GM19468 (cell line): ENCODE results near the gene NPY2R.

Source experiments
- ATAC-seq: cut with Tn5 transposase; IDR thresholded peaks from one replicate; pipeline ENCODE4 v1.9.1; 2021; ENCODE audit warnings: mild to moderate bottlenecking, moderate library complexity, moderate number of reproducible peaks; ENCODE audit not compliant: unreplicated experiment; ENCODE audit errors: extremely low read depth

The NPY2R gene, protein sequence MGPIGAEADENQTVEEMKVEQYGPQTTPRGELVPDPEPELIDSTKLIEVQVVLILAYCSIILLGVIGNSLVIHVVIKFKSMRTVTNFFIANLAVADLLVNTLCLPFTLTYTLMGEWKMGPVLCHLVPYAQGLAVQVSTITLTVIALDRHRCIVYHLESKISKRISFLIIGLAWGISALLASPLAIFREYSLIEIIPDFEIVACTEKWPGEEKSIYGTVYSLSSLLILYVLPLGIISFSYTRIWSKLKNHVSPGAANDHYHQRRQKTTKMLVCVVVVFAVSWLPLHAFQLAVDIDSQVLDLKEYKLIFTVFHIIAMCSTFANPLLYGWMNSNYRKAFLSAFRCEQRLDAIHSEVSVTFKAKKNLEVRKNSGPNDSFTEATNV

DNA sequence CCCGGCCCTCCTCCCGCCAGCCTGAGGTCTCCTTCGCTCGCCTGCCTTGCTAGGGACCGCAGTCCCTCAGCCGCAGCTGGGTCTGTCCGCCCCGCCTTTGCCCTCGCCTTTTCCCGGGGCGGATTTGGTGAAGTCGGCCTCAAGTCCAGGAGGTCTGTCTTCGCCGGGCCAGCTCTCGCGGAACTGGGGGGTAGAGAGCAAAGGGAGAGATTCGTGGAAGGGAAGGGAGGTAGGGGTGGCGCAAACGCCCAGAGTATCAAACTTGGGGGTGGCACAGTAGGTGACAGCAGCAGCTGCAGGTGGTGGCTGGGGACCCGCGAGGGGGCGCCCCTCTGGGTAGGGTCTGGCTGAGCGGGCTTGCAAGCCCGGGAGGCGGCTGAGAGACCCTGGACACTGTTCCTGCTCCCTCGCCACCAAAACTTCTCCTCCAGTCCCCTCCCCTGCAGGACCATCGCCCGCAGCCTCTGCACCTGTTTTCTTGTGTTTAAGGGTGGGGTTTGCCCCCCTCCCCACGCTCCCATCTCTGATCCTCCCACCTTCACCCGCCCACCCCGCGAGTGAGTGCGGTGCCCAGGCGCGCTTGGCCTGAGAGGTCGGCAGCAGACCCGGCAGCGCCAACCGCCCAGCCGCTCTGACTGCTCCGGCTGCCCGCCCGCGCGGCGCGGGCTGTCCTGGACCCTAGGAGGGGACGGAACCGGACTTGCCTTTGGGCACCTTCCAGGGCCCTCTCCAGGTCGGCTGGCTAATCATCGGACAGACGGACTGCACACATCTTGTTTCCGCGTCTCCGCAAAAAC, at the start of gene NPY2R:
Gene NPY2R, plus strand, starts transcription at position 379 of the 797 bp plus-strand sequence. CDS start 5,304 bp downstream, outside the sequence.
- no peak for ATAC-seq

DNA sequence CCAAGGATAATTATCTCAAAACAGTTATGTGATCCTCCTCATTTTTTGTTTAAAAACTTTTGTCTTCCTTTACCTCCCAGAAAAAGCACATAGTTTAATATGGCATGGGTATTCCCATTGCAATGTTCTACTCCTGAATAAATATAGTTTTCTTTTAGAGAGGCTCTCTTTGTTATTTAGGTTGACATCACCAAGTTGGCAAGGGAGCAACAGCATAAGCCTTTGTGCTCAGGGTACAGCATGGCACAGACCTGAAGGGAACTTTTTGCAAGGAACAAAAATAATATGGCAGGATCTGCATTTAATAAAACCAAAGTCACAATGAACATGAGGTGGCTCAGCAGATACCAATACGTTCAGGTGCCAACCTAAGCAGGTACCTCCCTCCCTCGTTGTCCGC, 47.1 kb upstream of the NPY2R start:
- no peak for ATAC-seq

DNA sequence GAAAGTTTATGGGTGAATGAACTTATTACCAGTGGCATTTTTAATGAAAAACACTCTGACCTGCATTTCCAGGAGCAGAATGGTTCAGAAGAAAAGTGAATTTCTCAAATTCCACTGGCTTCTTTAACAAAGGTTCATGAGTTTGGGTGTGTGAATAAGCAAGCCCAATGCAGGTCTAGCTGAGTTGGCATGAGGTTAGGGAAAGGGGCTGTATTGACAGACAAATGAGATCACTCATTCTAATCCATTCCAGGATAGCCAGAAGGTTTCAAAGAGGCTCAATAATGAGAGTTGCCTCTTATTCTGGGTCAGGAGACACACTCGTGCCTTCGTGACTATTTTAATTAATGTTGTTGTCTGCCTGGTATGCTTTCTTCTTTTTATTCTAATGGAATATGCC, 43.7 kb upstream of the NPY2R start:
- no peak for ATAC-seq

DNA sequence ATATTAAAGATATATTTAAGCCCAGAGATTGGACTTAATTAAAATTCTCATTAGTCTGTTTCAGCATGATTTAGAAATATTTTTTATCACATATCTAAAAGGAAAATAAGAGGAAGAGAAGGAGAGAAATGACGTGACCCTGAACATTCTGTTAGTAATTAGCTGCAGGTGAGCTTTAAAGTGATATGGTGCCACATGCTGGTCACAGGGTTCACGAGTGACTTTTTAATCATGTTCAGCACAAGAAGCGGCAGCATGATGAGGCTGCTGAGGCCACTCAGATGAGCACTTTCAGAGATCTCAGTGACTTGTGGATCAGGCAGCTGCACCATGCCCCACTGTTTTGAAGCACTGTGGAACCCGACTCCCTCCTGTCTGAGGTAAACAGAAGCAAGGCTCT, 37.9 kb upstream of the NPY2R start:
- no peak for ATAC-seq

DNA sequence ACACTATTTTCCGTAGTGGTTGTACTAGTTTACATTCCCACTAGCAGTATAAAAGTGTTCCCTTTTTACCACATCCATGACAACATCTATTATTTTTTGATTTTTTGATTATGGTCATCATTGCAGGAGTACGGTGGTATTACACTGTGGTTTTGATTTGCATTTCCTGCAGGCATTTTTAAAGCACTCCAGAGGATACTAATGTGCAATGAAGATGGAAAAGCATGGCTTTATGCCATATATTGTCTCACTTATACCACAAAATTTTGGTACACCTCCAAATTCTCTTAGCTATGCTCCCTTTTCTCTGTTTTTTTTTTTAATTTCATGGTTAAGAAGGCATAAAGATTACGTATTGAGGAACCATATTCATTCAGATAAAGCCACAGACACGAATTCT, 35.1 kb upstream of the NPY2R start:
- no peak for ATAC-seq

DNA sequence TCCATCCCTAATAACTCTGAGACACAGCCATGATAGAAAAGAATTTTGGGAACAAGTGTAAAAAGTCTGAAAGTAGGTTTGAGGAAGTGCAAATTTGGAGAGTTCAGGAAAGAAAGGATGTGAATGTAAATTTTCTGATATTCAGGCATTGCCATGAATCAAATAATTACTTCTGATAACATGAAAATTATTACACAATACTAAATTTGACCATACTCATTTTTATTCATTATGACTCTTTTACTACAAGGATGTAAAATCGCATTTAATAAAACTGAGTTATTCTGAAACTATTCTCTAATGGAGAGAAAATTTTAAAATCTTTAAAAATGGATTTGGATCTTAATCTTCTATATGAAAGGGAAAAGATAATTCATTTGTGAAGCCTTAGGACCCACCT, 33.8 kb upstream of the NPY2R start:
- ATAC-seq, result no peak

DNA sequence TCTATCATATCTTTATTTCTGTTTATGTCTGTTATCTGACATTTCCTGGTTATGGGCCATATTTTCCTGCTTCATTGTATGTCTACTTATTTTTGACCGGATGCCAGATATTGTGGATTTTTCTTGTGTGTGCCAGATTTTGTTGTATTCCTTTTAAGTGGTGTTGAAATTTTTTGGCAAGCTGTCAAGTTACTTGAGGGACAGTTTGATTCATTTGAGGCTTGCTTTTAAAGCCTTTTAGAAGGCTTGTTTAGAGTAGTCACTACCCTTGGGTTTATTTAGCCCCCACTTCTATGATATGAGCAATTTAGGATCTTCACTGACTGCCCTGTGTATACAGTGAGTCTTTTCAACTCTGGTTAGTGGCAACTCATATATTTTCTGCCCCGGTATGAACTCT, 29.2 kb upstream of the NPY2R start:
- no peak for ATAC-seq

DNA sequence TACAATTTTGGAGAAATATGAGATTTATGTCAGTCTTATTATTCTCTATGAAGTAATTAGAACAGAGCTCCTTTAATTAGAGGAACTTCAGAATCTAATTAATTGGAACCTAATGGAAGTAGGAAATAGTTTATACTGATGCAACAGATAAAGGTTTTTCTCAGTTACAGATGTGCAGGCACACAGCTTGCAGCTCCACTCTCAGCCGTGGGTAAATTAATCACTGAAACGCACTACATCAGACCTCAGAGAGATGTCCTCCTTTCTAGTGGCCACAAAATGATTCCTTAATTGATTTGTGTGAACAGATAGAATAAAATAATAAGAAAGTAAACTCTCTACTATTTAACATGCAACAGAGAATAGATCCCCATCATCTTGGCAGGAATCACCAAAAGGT, 21.5 kb upstream of the NPY2R start:
- ATAC-seq, result no peak

DNA sequence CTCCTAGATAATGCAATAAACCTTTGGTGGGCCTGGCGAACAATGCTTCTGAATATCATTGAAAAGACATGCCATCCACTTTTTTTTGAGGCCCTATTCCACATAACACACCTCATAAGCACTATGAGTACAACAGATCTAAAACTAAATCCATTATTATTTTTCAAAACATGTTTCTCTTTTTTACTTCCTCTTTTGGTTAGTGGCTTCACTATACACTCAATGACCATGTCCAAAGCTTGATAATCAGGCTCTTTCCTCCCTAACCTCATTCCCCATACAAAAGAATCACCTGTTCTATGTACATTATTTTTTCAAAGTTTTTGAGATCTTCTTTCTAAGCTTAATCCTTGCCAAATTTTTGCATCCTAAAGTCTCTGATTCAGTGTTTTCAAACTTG, 20.4 kb upstream of the NPY2R start:
- no peak for ATAC-seq

DNA sequence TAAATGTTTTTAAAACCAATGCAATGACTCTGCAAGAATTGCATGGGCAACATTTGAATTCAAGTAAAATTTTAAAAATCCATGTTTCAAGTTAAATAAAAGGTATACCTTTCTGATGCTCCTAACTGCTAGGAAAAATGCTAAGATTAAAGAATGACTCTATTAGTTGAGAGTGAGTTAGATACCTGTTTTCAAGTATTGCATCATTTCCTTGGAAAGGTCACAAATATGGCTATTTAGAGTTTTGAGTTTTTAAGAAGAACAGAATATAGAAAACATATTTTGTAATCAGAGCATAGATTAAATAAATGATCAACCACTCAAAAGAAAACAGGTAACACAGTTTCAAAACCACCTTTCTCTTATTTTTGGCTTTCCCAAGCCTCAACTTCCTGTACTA, 18.3 kb upstream of the NPY2R start:
- no peak for ATAC-seq

DNA sequence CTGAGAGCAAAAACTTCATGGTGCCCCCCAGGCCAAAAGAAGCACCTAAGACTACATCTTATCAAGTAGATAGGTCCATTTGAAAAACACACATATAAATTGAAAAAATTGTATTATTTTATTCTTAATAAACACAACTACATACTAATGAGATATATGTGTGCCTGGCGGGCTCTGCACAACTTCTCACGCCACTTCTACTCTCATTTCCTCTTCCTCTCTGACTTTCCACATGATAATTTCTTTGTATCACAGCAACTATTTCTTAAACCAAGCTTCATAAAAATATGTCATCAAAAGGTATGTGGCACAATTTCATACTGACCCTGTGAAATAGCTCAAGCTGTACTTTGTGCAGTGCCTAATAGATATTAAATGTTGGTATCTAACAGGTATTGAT, 10.7 kb upstream of the NPY2R start:
- no peak for ATAC-seq

DNA sequence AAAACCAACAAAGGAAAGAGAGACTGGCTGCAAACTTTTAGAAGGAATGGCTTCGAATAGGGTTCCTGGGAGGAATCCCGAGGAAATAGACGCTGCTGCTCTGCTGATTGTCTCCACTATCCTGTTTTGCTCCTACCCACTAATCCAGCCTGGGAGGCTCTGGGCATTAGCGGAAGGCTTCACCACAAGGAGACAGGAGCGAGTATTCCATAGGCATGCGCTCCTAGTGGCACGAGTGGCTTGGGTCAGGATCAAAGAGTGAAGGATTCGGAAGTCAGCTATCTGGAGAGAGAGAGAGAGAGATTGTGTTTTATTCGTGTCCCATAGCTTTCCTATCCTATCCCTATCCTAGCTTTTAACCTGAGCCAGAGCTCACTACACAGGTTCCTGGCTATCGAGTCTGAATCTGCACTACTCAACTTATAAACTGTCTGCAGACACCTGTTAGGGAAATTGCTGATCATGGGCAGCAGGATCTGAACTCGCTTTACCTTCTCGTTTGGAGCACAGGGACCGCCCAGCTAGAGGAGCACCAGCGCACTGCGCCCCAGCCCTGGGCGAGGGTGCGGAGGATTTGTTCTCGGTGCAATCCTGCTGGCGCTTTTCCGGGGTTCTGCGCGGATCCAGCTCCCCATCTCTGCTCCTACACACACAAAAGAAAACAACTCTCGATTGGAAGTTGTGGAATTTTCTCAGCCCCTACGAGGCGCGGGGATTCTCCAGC, 740 bp upstream of the NPY2R start:
- ATAC-seq, result no peak

DNA sequence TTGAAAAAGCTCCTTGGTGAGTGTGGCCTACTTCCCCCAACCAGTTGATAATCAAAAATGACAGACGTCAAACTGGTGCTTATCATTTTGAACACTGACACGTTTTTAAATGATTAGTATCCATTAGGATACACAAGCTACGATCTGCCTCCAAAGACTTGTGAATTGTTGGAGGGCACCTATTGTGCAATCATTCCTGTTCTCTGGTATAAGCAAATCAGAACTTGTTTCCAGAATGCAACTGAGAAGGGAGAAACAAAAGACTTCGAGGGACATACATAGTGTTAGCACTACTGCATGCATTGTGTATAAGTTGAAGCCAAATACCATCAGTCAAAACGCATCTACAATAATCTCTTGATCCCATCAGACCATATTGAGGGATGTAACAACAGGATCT, 11.6 kb downstream of the NPY2R start:
- ATAC-seq, result no peak

DNA sequence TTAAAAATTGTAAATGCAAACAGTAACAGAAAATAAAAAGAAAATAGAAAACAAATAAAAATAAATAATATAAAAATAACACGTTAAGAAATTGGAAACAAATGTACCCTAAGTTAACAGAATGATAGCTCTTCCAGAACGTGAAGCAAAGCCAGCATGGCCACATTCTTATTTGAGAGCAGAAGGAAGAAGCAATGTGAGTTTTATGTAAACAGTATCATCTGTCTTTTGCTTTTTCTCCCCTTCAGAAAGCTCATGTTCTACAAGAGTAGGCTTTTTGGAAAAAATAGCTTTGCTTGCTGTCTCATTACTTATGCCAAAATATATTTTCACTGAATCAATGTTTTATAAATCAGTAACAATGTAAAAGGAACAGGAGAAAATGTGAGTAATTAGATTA, 18.7 kb downstream of the NPY2R start:
- no peak for ATAC-seq

DNA sequence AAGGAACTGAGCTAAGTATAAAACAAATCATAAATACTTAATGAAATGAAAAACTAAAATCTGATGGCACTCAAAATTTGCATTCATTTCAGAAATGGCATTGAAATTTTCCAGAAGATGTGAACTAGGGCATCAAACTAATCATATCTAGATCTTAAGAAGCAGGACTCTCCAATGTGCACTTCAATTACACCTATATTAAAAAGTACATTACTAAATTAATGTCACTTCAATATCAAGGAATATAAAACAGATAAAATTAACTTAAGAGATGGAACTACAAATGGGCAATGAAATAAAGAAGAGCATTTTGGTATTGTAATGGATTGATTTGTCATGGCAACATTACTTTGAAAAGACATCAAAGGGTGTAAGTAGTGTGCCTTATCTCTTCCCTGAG, 20.3 kb downstream of the NPY2R start:
- no peak for ATAC-seq

DNA sequence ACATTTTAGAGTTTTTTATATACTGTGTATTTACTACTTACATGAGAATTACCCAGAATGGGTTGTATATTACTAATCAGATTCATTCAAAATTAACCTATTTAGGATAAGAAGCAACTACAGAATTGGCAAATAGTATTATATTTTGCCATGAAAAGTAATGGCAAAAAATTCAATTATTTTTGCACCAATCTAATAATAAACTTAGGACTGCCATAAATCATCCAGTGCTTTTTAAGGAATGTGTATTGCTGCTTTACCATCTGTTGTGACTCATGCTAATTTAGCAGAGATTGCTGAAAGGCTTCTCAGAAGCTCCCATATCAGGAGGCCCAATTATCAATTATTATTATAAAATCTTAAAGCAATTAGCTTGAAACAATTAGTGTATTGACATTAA, 24.0 kb downstream of the NPY2R start:
- ATAC-seq, result no peak

DNA sequence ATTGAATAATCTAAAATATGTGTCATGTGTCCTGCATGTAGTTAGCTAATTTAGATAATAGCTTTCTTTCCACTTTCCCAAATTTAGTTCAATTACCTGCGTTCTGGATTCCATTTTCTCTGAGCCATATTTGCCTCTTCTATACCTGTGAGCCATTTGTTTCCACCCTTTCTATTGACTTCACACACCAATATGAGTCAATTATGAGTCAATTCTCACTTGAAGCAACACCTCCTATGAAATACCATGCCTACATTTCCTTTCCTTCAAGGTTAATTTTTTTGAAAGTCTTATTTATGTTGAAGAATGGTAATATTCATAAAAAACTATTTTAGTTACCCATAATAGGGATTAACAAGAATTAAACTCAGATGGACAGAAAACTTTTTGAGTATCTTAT, 25.8 kb downstream of the NPY2R start:
- ATAC-seq, result no peak

DNA sequence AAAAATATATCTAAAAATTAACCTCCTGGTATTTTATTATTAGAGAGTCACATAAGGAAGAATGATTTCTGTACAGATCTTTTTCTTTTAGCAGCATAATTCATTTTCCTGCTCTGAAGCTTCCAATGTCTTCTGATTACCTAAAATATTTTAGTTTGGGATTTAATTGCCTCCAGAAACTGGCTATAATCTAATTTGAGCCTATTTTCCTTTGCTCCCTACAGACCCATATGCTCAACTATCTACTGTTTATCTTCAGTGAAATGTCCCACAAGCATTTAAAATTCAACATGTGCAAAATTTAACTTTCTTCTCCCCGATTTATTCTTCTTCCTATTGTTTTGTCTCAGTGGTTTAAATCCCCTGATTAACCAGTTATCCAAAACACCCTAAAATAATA, 29.1 kb downstream of the NPY2R start:
- no peak for ATAC-seq

DNA sequence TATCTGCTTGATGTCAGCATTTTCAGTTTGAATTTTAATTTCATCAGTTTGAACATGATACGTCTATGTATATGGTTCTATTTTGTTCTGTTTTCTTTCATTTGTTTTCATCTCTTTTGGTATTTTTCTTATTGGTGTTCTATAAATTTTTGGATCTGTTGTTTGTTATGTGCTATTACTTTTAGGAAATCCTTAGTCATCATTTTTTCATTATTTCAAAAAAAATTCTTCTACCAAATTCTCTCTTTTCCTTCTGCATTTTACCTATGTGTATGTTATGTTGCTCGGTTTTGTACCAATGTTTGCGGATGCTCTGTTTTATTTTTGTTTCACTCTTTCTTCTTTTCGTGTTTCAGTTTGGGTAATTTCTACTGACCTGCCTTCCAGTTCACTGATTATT, 32.8 kb downstream of the NPY2R start:
- no peak for ATAC-seq

DNA sequence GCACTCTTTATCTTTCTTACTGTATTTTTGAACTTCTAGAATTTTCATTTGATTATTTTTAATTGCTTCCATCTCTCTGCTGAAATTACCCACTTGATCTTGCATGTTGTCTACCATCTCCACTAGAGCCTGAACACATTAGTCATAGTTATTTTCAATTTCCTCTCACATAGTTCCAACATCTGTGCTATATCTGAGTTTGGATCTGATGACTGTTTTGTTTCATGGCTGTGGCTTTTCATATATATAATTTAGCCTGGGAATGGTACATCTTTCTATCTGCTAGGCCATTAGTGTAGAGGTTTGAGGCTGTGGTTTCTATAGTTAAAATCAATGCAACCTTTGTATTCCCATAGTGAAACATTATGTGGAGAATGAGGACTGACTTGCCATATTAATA, 33.2 kb downstream of the NPY2R start:
- ATAC-seq, result no peak

DNA sequence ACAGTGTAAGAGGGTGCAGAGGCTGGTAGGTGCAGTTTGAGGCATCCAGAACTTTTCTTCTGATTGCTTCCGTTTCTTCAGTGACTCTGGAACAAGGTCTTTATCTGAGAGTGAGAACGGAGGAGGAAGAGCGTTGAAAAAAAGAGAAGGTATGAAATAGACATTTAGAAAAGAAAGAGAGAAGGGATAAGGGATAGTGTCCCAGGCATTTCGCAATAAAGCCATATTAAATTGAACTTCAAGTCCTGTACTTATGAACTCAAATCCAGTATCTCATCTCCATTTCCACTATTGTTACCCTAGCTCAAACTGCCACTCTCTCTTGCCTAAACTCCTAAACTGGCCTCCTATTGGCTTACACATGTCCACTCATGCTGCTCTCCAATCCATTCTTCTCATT, 36.7 kb downstream of the NPY2R start:
- no peak for ATAC-seq
